Esophagus (tissue), 2 donors: Measurements from ENCODE around the gene FIBCD1. TPM values are rescaled to one million over a fixed set of nuclear protein-coding genes. Genes with fewer than 3 reads are reported as not detected.

ENCODE experiments used
- H3K27ac ChIP-seq, 2 donors: one replicate each; pipeline ENCODE4 v1.5.1; 2013; ENCODE audit warnings: low read depth in 2 of 2, mild to moderate bottlenecking in 2 of 2, inconsistent platforms in 1 of 2, low read length in 1 of 2, moderate library complexity in 1 of 2
- H3K27me3 ChIP-seq, 2 donors: one replicate each; pipeline ENCODE4 v1.6.1; 2013; ENCODE audit warnings: low read length in 2 of 2, control low read depth in 1 of 2, mild to moderate bottlenecking in 1 of 2; ENCODE audit not compliant: insufficient read depth in 2 of 2, control insufficient read depth in 1 of 2
- H3K36me3 ChIP-seq, 2 donors: one replicate each; pipeline ENCODE4 v1.6.1; 2013; ENCODE audit warnings: low read length in 1 of 2; ENCODE audit not compliant: control insufficient read depth in 2 of 2, insufficient read depth in 2 of 2
- H3K4me1 ChIP-seq, 2 donors: one replicate each; pipeline ENCODE4 v1.6.1; 2013; ENCODE audit warnings: low read length in 1 of 2; ENCODE audit not compliant: control insufficient read depth in 2 of 2, insufficient read depth in 2 of 2
- H3K4me3 ChIP-seq, 2 donors: one replicate each; pipeline ENCODE4 v1.5.1; 2013; ENCODE audit warnings: low read length in 2 of 2, mild to moderate bottlenecking in 2 of 2, low read depth in 1 of 2, moderate library complexity in 1 of 2
- H3K9me3 ChIP-seq, 2 donors: one replicate each; pipeline ENCODE4 v1.6.1; 2013; ENCODE audit warnings: mild to moderate bottlenecking in 2 of 2, low read depth in 1 of 2, low read length in 1 of 2, moderate library complexity in 1 of 2; ENCODE audit not compliant: control insufficient read depth in 2 of 2, insufficient read depth in 1 of 2
- WGBS, 2 donors: extraction: QIAGEN DNeasy Blood & Tissue Kit; methylation state at CpG; one replicate each; pipeline ENCODE4 v1.1.7; 2013; 5-methylcytosine and 5-hydroxymethylcytosine counted together
- polyA plus RNA-seq, 2 donors: library from polyadenylated mRNA; stranded (reverse); fragments of 200-250 nt; gene quantifications; one replicate each; pipeline ENCODE4 v1.2.3, GENCODE V29; 2013
- donor health status: healthy with polysubstance abuse.
- donor health status: Bipolar disorder and iron deficiency.

Gene FIBCD1
- polyA plus RNA-seq, 2 donors = 0.06 to 0.24 TPM

DNA sequence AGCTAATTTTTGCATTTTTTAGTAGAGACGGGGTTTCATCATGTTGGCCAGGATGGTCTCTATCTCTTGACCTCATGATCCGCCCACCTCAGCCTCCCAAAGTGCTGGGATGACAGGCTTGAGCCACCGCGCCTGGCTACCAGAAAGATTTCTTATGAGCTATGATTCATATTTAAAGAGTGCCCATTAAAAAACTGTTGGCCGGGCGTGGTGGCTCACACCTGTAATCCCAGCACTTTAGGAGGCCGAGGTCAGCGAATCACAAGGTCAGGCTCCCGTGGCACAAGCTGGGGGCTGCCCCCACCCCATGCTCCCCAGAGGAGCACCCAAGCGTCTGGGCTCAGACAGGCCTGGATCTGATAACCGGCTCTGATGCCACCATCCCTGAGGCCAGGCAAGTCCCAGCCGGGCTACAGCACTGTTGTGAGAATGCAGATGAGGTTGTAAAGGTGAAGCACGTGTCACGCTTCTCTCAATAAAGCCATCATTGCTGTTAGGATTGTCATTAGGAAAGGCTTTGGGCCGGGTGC lies 56.3 kb downstream of the FIBCD1 start:
- Histone ChIP-seq H3K4me3 (no peak overlapping the region), H3K27me3 (no peaks in the 10 kb centered on the region), H3K4me1 (peaks cover 0 to 3% of the 10 kb centered on the region in 2 donors), H3K27ac (no peak overlapping the region), H3K36me3 (peaks cover 13 to 43% of the 10 kb centered on the region in 2 donors), H3K9me3 (no peaks in the 10 kb centered on the region)
- 83 to 85% methylated on average over 15 of the region's 15 CpGs for WGBS, 2 donors

DNA sequence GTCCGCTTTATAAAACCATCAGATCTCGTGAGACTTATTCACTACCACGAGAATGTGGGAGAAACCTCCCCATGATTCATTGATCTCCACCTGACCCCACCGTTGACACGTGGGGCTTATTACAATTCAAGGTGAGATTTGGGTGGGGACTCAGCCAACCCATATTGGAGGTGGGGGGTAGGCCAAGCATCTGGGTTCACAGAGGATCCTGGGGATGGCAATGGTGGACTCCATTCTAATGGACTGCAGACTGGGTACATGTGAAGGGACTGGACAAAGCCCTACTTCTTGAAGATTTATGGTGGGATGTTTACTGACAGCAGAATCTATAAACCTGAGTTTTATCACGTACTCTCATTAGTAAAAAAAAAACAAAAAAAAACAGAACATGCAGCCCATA lies 57.5 kb downstream of the FIBCD1 start:
- 87 to 89% methylated on average over 6 of the region's 6 CpGs for WGBS, 2 donors
- Histone ChIP-seq H3K36me3 (peaks cover 13 to 40% of the 10 kb centered on the region in 2 donors), H3K4me1 (peaks cover 0 to 3% of the 10 kb centered on the region in 2 donors), H3K4me3 (no peak overlapping the region), H3K27me3 (no peaks in the 10 kb centered on the region), H3K27ac (no peak overlapping the region), H3K9me3 (no peaks in the 10 kb centered on the region)

DNA sequence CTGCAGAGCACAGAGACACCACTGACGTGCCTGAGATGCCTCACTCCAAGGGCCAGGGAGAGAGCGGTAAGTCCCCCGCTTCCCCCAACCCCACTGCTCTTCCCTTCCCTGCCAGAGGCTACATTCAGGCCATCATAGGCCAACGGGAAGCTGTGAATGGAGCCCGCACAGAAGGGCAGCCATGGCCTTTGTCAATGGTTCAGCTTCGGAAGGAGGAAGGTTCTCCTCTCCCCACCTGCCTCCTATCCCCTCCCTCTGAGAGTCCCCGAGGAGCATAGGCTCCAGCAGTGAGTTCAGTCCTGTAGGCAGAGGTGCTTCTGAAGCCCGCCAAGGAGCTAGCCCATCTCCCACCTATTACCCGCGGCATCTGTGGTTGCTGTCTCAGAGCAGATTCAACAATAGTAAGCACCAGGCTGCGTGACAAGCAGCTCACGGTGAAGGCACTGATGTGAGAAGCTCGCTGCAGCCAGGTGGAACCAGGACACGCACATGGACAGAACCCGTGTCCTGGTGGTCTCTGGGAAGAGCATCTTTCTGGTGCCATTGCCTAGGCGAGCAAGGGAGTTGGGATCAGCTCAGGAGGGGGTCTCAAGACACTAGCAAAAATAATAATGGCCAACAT lies 58.3 kb downstream of the FIBCD1 start:
- H3K4me3 ChIP-seq = no peak overlapping the region
- peaks cover 0 to 3% of the 10 kb centered on the region in 2 donors for H3K4me1 ChIP-seq
- H3K27me3 ChIP-seq = no peaks in the 10 kb centered on the region
- 88 to 94% methylated on average over 16 of the region's 16 CpGs for WGBS, 2 donors
- H3K27ac ChIP-seq = no peak overlapping the region
- peaks cover 13 to 33% of the 10 kb centered on the region in 2 donors for H3K36me3 ChIP-seq
- no peaks in the 10 kb centered on the region for H3K9me3 ChIP-seq

DNA sequence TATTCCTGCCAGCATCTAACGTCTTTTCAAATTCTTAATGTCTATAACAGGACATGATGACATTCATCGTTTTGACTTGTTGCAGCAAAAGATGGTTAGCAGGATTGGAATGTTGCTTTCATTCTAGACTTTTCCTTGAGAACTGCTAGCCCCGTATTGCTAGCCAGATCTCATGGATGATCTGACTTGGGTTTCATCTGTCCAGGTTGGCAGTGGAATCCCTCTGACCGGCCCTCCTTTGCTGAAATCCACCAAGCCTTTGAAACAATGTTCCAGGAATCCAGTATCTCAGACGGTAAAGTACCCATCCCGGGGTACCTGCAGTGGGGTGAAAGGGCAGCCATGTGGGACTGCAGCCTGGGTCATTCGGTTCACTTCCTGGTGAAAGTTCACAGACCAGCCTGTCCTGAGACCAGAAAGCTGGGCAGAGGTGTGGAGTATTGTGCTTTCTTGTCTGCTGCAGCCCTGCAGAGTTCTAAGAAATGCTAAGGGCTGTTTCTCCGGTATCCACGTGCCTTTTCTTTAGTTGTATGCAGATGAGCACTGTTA lies 59.1 kb downstream of the FIBCD1 start:
- WGBS, 2 donors = 90 to 91% methylated on average over 9 of the region's 9 CpGs
- H3K4me3 ChIP-seq = no peak overlapping the region
- H3K9me3 ChIP-seq = no peaks in the 10 kb centered on the region
- no peaks in the 10 kb centered on the region for H3K27me3 ChIP-seq
- H3K36me3 ChIP-seq = peaks cover 14 to 28% of the 10 kb centered on the region in 2 donors
- H3K27ac ChIP-seq = no peak overlapping the region
- H3K4me1 ChIP-seq = no peaks in the 10 kb centered on the region

DNA sequence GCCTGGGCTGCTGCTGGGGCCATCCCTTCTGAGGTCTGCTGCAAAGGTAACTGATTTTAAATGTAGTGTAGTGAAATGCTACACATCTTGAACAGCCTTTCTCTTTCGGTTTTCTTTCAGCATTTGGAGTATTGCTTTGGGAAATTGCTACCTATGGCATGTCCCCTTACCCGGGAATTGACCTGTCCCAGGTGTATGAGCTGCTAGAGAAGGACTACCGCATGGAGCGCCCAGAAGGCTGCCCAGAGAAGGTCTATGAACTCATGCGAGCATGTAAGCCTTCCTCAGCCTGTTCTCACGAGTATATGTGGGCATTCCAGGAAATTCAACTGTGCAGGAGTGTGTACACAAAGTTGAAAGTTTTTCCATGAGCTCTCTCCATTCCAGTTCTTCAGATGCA lies 60.8 kb downstream of the FIBCD1 start:
- Histone ChIP-seq H3K4me1 (no peaks in the 10 kb centered on the region), H3K27ac (no peak overlapping the region), H3K27me3 (no peaks in the 10 kb centered on the region), H3K9me3 (no peaks in the 10 kb centered on the region), H3K4me3 (no peak overlapping the region), H3K36me3 (peaks cover 25 to 27% of the 10 kb centered on the region in 2 donors)
- 91 to 93% methylated on average over 6 of the region's 6 CpGs for WGBS, 2 donors

DNA sequence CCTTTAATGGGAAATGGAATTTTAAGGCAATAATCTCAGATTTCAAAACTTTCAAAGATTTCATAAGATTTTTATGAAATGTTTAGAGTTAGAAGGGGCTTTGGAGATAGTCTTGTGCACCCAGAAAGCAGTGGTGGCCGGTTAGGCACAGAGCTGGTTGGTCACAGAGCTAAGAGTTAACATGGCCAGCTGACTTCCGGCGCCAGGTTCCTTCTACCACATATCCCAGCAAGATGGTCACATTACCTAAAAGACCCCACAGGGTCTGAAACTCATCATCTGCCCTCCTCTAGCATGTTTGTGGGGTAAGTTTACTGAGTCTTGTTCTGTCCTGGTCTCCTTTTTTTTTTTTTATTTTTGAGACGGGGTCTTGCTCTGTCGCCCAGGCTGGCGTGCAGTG lies 61.7 kb downstream of the FIBCD1 start:
- Histone ChIP-seq H3K4me3 (no peak overlapping the region), H3K36me3 (peaks cover 31 to 37% of the 10 kb centered on the region in 2 donors), H3K27me3 (no peaks in the 10 kb centered on the region), H3K9me3 (no peaks in the 10 kb centered on the region), H3K27ac (no peak overlapping the region), H3K4me1 (no peaks in the 10 kb centered on the region)
- 96 to 99% methylated on average over 6 of the region's 6 CpGs for WGBS, 2 donors

DNA sequence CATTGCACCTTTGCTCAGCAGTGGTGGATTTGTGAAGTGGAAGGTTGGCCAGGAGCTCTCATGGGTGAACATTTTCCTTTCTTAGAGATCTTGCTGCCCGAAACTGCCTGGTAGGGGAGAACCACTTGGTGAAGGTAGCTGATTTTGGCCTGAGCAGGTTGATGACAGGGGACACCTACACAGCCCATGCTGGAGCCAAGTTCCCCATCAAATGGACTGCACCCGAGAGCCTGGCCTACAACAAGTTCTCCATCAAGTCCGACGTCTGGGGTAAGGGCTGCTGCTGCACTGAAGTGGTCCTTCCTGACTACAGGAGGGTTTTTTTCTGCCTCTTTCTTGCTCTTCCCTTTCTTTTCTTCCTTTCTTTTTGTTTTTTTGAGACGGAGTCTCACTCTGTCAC lies 64.3 kb downstream of the FIBCD1 start:
- WGBS, 2 donors = 89 to 96% methylated on average over 5 of the region's 5 CpGs
- no peak overlapping the region for H3K4me3 ChIP-seq
- H3K9me3 ChIP-seq = no peaks in the 10 kb centered on the region
- H3K36me3 ChIP-seq = peaks cover 20 to 34% of the 10 kb centered on the region in 2 donors
- no peaks in the 10 kb centered on the region for H3K27me3 ChIP-seq
- peaks cover 0 to 6% of the 10 kb centered on the region in 2 donors for H3K4me1 ChIP-seq
- H3K27ac ChIP-seq = peak overlapping the region; percentile 14 to 63

DNA sequence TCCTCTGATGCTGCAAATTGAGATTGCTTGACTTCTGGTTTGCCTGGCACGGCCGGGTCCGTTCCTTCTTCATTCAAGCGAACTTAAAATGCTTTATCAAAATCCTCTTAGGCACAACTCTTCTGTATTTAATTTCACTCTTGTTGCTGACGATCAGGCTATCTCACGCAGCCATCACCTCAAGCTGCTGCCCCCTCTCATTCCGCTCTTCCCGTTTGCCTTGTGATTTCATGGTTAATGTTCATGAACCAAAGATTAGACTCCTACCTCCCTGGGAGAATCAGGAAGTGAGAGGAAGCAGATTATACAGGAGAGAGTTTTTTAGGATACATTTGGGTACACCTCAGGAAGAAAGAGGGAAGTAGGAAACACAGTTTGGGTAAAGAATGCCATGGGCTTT lies 65.1 kb downstream of the FIBCD1 start:
- Histone ChIP-seq H3K4me3 (no peak overlapping the region), H3K9me3 (no peaks in the 10 kb centered on the region), H3K36me3 (peaks cover 19 to 34% of the 10 kb centered on the region in 2 donors), H3K27me3 (no peaks in the 10 kb centered on the region), H3K4me1 (peaks cover 0 to 6% of the 10 kb centered on the region in 2 donors), H3K27ac (peak overlapping the region; percentile 24 to 50)
- 83 to 90% methylated on average over 8 of the region's 8 CpGs for WGBS, 2 donors

DNA sequence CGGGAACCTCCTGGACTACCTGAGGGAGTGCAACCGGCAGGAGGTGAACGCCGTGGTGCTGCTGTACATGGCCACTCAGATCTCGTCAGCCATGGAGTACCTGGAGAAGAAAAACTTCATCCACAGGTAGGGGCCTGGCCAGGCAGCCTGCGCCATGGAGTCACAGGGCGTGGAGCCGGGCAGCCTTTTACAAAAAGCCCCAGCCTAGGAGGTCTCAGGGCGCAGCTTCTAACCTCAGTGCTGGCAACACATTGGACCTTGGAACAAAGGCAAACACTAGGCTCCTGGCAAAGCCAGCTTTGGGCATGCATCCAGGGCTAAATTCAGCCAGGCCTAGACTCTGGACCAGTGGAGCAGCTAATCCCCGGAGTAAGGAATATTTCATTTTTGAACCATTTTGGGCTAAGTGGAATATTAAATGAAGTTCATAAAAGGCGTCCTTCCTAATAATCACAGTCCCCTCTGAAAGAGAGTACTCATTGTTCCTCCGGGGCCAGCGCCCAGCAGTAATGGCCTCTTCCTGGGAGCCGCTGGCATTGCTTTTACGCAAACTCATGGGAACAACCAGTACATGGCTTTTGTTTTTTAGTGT lies 66.0 kb downstream of the FIBCD1 start:
- H3K9me3 ChIP-seq = no peaks in the 10 kb centered on the region
- H3K4me3 ChIP-seq = no peak overlapping the region
- peaks cover 19 to 34% of the 10 kb centered on the region in 2 donors for H3K36me3 ChIP-seq
- H3K4me1 ChIP-seq = peaks cover 0 to 6% of the 10 kb centered on the region in 2 donors
- H3K27ac ChIP-seq = peak overlapping the region; percentile 47 to 50
- 59 to 79% methylated on average over 15 of the region's 15 CpGs for WGBS, 2 donors
- no peaks in the 10 kb centered on the region for H3K27me3 ChIP-seq
